H1 (cell line): ENCODE data around the gene TCERG1L. TPM values are rescaled to one million over a fixed set of nuclear protein-coding genes. Genes with fewer than 3 reads are reported as not detected.

Source experiments
- MAFK ChIP-seq: IDR thresholded peaks from 2 replicates; pipeline ENCODE4 v1.6.1; 2012; ENCODE audit warnings: low read depth, mild to moderate bottlenecking, improper control_type of control experiment, low read length
- PHF8 ChIP-seq: fragments of 200-600 bp; sonication (generic); conservative IDR thresholded peaks from 2 replicates; pipeline ENCODE4 v1.7.1; 2012; ENCODE audit warnings: low read depth, mild to moderate bottlenecking, inconsistent platforms, low read length, moderate library complexity
- RNF2 ChIP-seq: fragments of 200-900, 300-1000 bp; sonication (generic); IDR thresholded peaks from 2 replicates; pipeline ENCODE4 v1.7.1; 2016; ENCODE audit warnings: borderline replicate concordance, low read depth, mild to moderate bottlenecking, antibody characterized with exemption, low read length; ENCODE audit not compliant: poor library complexity, severe bottlenecking; ENCODE audit errors: missing control alignments
- SIRT6 ChIP-seq: IDR thresholded peaks from one replicate; pipeline ENCODE4 v1.7.1; 2012; ENCODE audit warnings: low read length, inconsistent platforms
- polyA plus RNA-seq, 7 experiments: library from polyadenylated mRNA; depleted of rRNA in 3 of 7; stranded (reverse) in 5 of 7; unstranded in 2 of 7; fragments of >200 nt in 5 of 7; fragments of 200-250 nt in 2 of 7; gene quantifications; 1 replicate in 5 of 7; 2 replicates in 1 of 7; 4 replicates in 1 of 7; pipeline versions ENCODE4 v1.2.1 to v1.2.3, GENCODE V29; 2011 to 2013; ENCODE audit warnings: missing spikeins in 2 of 7, mixed read lengths in 2 of 7
- total RNA-seq: library from RNA; stranded (reverse); fragmentation: NEBNext Ultra II Directional; extraction: Animal tissue kit (Norgen Biotek cat#: 25700); gene quantifications from 2 replicates; pipeline ENCODE4 v1.2.1, GENCODE V29; 2021
- TF ChIP-seq, protein P1 (sequence below): IDR thresholded peaks from 2 replicates; pipeline ENCODE4 v1.6.1; 2012; ENCODE audit warnings: low read length, inconsistent platforms

TCERG1L gene
- total and polyA plus RNA-seq, 2 of the 8 experiments (the other 6 are each of a cell fraction or from before 2014, with no cell fraction given), result 3.9 to 6.9 TPM

DNA sequence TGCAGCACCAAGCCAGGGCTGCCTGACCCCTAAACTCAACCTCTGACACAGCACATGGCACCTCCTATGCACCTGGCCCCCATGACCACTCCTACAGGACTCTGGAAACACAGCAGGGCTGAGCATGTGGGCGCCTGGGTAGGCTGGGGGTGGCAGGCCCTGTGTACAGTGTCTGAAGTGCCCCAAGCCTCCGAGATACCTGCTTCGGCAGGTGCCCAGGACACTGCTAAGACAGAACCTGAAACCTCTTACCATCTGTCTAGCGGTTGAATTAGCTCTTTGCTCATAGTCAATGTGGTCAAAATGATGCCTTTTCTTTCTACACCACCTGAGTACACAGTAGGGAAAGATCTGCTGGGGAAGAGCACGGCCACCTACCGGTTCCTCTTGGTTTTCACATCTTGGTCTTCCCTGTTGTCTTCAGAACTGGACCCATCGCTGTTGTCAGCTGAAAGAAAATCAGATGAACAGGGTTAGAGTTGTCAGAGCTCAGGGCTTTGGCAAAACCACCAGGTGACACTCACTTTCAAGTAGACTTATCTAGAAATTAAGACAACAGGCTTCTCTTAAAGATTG lies 177.4 kb downstream of the TCERG1L start (continued):
- TF ChIP-seq, protein P1, sequence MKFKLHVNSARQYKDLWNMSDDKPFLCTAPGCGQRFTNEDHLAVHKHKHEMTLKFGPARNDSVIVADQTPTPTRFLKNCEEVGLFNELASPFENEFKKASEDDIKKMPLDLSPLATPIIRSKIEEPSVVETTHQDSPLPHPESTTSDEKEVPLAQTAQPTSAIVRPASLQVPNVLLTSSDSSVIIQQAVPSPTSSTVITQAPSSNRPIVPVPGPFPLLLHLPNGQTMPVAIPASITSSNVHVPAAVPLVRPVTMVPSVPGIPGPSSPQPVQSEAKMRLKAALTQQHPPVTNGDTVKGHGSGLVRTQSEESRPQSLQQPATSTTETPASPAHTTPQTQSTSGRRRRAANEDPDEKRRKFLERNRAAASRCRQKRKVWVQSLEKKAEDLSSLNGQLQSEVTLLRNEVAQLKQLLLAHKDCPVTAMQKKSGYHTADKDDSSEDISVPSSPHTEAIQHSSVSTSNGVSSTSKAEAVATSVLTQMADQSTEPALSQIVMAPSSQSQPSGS, result no peak
- TF ChIP-seq MAFK (no peak), RNF2 (no peak), PHF8 (no peak), SIRT6 (no peak)
- TF ChIP-seq, all 59 proteins: peak for 0
